Coronary artery (tissue), 2 donors: ENCODE data around the gene NUP50.

Source experiments
- DNase-seq: peaks from one replicate; pipeline ENCODE4 v3.0.0-alpha.2; 2017; ENCODE audit warnings: low spot score
- H3K27ac ChIP-seq, 2 donors: fragments of 200-600 bp; sonication (generic); one replicate each; pipeline ENCODE4 v1.5.1; 2016 to 2019
- H3K4me3 ChIP-seq: fragments of 200-600 bp; sonication (generic); 2 replicates; pipeline ENCODE4 v1.5.1; 2016; ENCODE audit warnings: mild to moderate bottlenecking, moderate library complexity
- CTCF ChIP-seq: fragments of 200-600 bp; sonication (generic); IDR thresholded peaks from one replicate; pipeline ENCODE4 v1.5.1; 2019; ENCODE audit warnings: antibody characterized with exemption

Gene NUP50

GRCh38 chr22:45203150-45203951, 39.6 kb downstream of the NUP50 start:
- DNase-seq: no peak
- no peak overlapping the region for H3K27ac ChIP-seq
- TF ChIP-seq CTCF: no peak

GRCh38 chr22:45204241-45204640, 40.5 kb downstream of the NUP50 start:
- no peak overlapping the region for H3K27ac ChIP-seq
- TF ChIP-seq CTCF: no peak
- no peak overlapping the region for H3K4me3 ChIP-seq
- DNase-seq: no peak

More at GRCh38 chr22:45203150-45203951, 39.6 kb downstream of the NUP50 start:
- H3K4me3 ChIP-seq: no peak overlapping the region

- DNase-seq: no peak
- no peak for TF ChIP-seq CTCF
- Histone ChIP-seq H3K4me3 (no peak overlapping the region), H3K27ac (no peak overlapping the region)
Observed at GRCh38 chr22:45204819-45205218, 41.1 kb downstream of the NUP50 start.

- DNase-seq: no peak
- H3K4me3 ChIP-seq: no peak overlapping the region
- no peak overlapping the region for H3K27ac ChIP-seq
- TF ChIP-seq CTCF: no peak
Observed at GRCh38 chr22:45205276-45205925, 41.7 kb downstream of the NUP50 start.

- no peak for TF ChIP-seq CTCF
- no peak for DNase-seq
- Histone ChIP-seq H3K27ac (no peak overlapping the region), H3K4me3 (no peak overlapping the region)
Observed at GRCh38 chr22:45206233-45206632, 42.5 kb downstream of the NUP50 start.

GRCh38 chr22:45207533-45207932, 43.8 kb downstream of the NUP50 start:
- no peak for TF ChIP-seq CTCF
- H3K27ac ChIP-seq: no peak overlapping the region
- H3K4me3 ChIP-seq: no peak overlapping the region
- no peak for DNase-seq
